NB4 (cell line): ENCODE measurements around the gene ITPR2.
"Not testable (repeated sequence)": the region's sequence is repeated elsewhere in the genome, so short reads cannot be mapped to it uniquely, and the experiment has no call there.

Experiments
- DNase-seq: peaks from one replicate; pipeline ENCODE4 v3.0.0; 2010; ENCODE audit warnings: low read depth
- H3K4me3 ChIP-seq: one replicate; pipeline ENCODE4 v1.5.1; 2011; ENCODE audit warnings: mild to moderate bottlenecking, low read depth, low read length, moderate library complexity
- CTCF ChIP-seq: IDR thresholded peaks from one replicate; pipeline ENCODE4 v1.5.1; 2012; ENCODE audit warnings: low read depth, low read length
- MAX ChIP-seq: IDR thresholded peaks from 2 replicates; pipeline ENCODE4 v1.6.1; 2011; ENCODE audit warnings: low read depth, low read length
- MYC ChIP-seq: IDR thresholded peaks from 2 replicates; pipeline ENCODE4 v1.6.1; 2011; ENCODE audit warnings: low read depth, low read length
- POLR2A ChIP-seq: IDR thresholded peaks from 2 replicates; pipeline ENCODE4 v1.6.1; 2011; ENCODE audit warnings: mild to moderate bottlenecking; ENCODE audit not compliant: insufficient read length; ENCODE audit errors: extremely low read depth

Gene ITPR2

GRCh38 chr12:26610774-26611173, 222.2 kb downstream of the ITPR2 start:
- TF ChIP-seq POLR2A (no peak), MYC (no peak), MAX (no peak), CTCF (no peak)
- no peak for DNase-seq
- H3K4me3 ChIP-seq = no peak overlapping the region

GRCh38 chr12:26609986-26610385, 223.0 kb downstream of the ITPR2 start:
- no peak for DNase-seq
- no peak overlapping the region for H3K4me3 ChIP-seq
- TF ChIP-seq MYC (no peak), POLR2A (no peak), CTCF (no peak), MAX (no peak)

- H3K4me3 ChIP-seq = no peak overlapping the region
- no peak for DNase-seq
- TF ChIP-seq MAX (no peak), CTCF (no peak), POLR2A (no peak), MYC (no peak)
Measured at GRCh38 chr12:26608706-26609105, 224.3 kb downstream of the ITPR2 start.

- no peak for DNase-seq
- TF ChIP-seq CTCF (no peak), MAX (no peak), MYC (no peak), POLR2A (no peak)
- no peak overlapping the region for H3K4me3 ChIP-seq
Measured at GRCh38 chr12:26608273-26608672, 224.7 kb downstream of the ITPR2 start.

GRCh38 chr12:26606911-26607310, 226.1 kb downstream of the ITPR2 start:
- no peak for TF ChIP-seq MYC
- no peak for TF ChIP-seq CTCF
- no peak for TF ChIP-seq POLR2A
- TF ChIP-seq MAX = no peak
- no peak for DNase-seq
- no peak overlapping the region for H3K4me3 ChIP-seq

- DNase-seq, H3K4me3 ChIP-seq: not testable (repeated sequence)
Measured at GRCh38 chr12:26604813-26605212, 228.2 kb downstream of the ITPR2 start.
